Measurements from ENCODE around the gene CHRM2. TPM values are rescaled to one million over a fixed set of nuclear protein-coding genes. Genes with fewer than 3 reads are reported as not detected.

The CHRM2 gene
- total and polyA plus RNA-seq, 4 donors: 0.61 to 0.83 (median 0.70) TPM

DNA sequence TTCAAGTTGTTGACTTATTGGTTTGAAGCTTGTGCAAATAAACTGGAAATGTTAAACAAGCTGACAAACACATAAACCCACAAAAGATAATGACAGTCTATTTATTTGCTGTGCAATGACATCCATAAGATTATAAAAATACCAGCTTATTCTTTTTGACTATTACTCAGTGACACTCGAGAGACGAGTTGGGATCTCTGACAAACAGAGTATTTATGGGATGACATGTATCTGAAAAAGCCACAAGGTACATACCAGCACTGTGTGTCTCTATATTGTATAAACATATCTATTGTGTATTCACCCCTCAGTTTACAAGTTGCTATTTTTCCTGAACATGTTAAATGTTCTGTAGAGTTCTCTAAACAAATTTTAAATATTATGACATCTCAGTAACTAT is 88.9 kb downstream of the CHRM2 start:
- DNase-seq (no peak), ATAC-seq (ENCODE audit: insufficient read depth, low FRiP score) (no peak)
- Histone ChIP-seq H3K27ac (ENCODE audit: low read depth in 1 of 2, low read length in 1 of 2) (no peak overlapping the region), H3K4me1 (ENCODE audit: control insufficient read depth in 5 of 5, insufficient read depth in 5 of 5, low read length in 5 of 5) (peaks cover 0 to 11% (median 0%) of the 10 kb centered on the region in 5 donors), H3K9ac (ENCODE audit: insufficient read depth in 1 of 2, low read length in 2 of 2) (no peak overlapping the region), H3K4me3 (no peak overlapping the region), H3K9me3 (ENCODE audit: control insufficient read depth in 4 of 4, insufficient read depth in 3 of 4, low read length in 3 of 4) (peaks cover 0 to 3% (median 0%) of the 10 kb centered on the region in 4 donors), H3K27me3 (ENCODE audit: control insufficient read depth in 3 of 3, insufficient read depth in 3 of 3, low read length in 2 of 3) (no peaks in the 10 kb centered on the region), H3K36me3 (ENCODE audit: control insufficient read depth in 4 of 4, insufficient read depth in 4 of 4, low read length in 4 of 4) (peaks cover 0 to 3% (median 0%) of the 10 kb centered on the region in 4 donors)
- 61 to 78% methylated on average over 2 of the region's 2 CpGs for WGBS, 2 donors
- TF ChIP-seq, protein P1, sequence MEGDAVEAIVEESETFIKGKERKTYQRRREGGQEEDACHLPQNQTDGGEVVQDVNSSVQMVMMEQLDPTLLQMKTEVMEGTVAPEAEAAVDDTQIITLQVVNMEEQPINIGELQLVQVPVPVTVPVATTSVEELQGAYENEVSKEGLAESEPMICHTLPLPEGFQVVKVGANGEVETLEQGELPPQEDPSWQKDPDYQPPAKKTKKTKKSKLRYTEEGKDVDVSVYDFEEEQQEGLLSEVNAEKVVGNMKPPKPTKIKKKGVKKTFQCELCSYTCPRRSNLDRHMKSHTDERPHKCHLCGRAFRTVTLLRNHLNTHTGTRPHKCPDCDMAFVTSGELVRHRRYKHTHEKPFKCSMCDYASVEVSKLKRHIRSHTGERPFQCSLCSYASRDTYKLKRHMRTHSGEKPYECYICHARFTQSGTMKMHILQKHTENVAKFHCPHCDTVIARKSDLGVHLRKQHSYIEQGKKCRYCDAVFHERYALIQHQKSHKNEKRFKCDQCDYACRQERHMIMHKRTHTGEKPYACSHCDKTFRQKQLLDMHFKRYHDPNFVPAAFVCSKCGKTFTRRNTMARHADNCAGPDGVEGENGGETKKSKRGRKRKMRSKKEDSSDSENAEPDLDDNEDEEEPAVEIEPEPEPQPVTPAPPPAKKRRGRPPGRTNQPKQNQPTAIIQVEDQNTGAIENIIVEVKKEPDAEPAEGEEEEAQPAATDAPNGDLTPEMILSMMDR (IDR thresholded peaks at IDR 0.05; ENCODE audit: control extremely low read depth, extremely low read depth): no peak

DNA sequence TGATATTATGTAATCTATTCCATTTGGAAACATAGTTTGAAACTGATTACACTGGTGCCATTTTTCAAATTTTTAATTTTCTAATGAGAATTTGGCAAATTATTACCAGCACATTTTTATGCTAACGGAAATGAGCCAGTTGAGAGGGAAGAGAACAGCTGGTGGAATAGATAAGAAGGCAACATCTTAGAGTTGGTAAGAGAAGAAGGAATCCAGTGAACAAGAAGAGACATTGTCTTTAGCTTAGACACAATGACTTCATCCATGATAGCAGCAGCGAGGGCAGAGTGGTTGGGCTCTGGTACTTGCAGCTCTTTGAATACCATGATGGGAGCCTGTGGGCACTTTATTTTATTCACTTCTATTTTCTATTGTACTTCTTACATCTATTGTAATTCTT is 89.6 kb downstream of the CHRM2 start:
- DNase-seq: no peak
- peaks cover 0 to 3% (median 0%) of the 10 kb centered on the region in 4 donors for H3K36me3 ChIP-seq (ENCODE audit: control insufficient read depth in 4 of 4, insufficient read depth in 4 of 4, low read length in 4 of 4)
- H3K4me1 ChIP-seq (ENCODE audit: control insufficient read depth in 5 of 5, insufficient read depth in 5 of 5, low read length in 5 of 5): peaks cover 0 to 10% (median 0%) of the 10 kb centered on the region in 5 donors
- H3K9me3 ChIP-seq (ENCODE audit: control insufficient read depth in 4 of 4, insufficient read depth in 3 of 4, low read length in 3 of 4): no peaks in the 10 kb centered on the region
- H3K27me3 ChIP-seq (ENCODE audit: control insufficient read depth in 3 of 3, insufficient read depth in 3 of 3, low read length in 2 of 3): no peaks in the 10 kb centered on the region
- TF ChIP-seq, protein P1 (IDR thresholded peaks at IDR 0.05; ENCODE audit: control extremely low read depth, extremely low read depth): no peak
- H3K9ac ChIP-seq (ENCODE audit: insufficient read depth in 1 of 2, low read length in 2 of 2): no peak overlapping the region
- ATAC-seq (ENCODE audit: insufficient read depth, low FRiP score): no peak
- H3K4me3 ChIP-seq: no peak overlapping the region
- no peak overlapping the region for H3K27ac ChIP-seq (ENCODE audit: low read depth in 1 of 2, low read length in 1 of 2)
- WGBS, 2 donors: 75 to 81% methylated on average over 2 of the region's 2 CpGs

DNA sequence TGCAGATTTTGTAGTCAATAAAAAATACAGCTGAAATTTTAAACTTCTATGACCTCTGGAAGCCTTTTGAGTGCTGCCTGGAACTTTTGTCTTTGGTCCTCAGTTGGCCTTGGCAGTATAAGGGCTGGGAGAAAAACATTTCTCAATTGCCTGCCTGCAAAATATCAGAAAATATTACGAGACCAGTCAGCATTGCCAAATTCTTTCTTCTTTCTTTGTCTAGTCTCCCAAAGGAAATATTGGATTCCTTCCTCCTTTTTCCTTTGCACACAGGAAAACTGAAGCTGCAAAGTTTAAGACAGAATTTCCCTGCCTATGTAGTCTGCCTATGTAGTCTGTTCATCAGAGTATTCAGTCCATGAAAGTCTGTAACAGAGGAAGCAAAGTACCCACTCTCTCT is 95.9 kb downstream of the CHRM2 start:
- Histone ChIP-seq H3K9ac (ENCODE audit: insufficient read depth in 1 of 2, low read length in 2 of 2) (no peak overlapping the region), H3K27ac (ENCODE audit: low read depth in 1 of 2, low read length in 1 of 2) (peak overlapping the region in 1 of 2 donors; percentile 9), H3K9me3 (ENCODE audit: control insufficient read depth in 4 of 4, insufficient read depth in 3 of 4, low read length in 3 of 4) (no peaks in the 10 kb centered on the region), H3K36me3 (ENCODE audit: control insufficient read depth in 4 of 4, insufficient read depth in 4 of 4, low read length in 4 of 4) (peaks cover 0 to 3% (median 0%) of the 10 kb centered on the region in 4 donors), H3K27me3 (ENCODE audit: control insufficient read depth in 3 of 3, insufficient read depth in 3 of 3, low read length in 2 of 3) (no peaks in the 10 kb centered on the region), H3K4me3 (no peak overlapping the region), H3K4me1 (ENCODE audit: control insufficient read depth in 5 of 5, insufficient read depth in 5 of 5, low read length in 5 of 5) (peaks cover 0 to 6% (median 0%) of the 10 kb centered on the region in 5 donors)
- WGBS, 2 donors: 36 to 42% methylated on average over 1 of the region's 1 CpG
- peak in 1 of 3 donors; percentile 11 for DNase-seq
- no peak for ATAC-seq (ENCODE audit: insufficient read depth, low FRiP score)
- TF ChIP-seq, protein P1 (IDR thresholded peaks at IDR 0.05; ENCODE audit: control extremely low read depth, extremely low read depth): no peak

DNA sequence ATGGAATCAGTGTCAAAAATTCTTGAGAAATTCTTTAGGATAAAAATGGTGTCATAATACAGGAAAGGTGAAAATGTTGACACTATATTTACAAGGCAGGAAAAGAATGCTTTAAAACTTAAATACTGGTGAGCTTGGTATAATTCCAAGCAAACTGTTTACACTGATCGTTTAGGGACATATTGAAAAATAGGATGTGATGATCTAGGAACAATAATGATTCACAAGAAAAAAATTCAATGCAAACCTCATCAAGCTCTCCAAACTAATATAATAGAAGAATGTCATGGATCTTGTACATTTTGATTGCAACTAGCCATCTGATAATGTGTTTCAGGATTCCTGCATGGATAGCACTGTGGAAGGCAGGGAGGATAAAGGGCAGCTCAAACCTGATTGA is 98.4 kb downstream of the CHRM2 start:
- Histone ChIP-seq H3K4me3 (no peak overlapping the region), H3K9me3 (ENCODE audit: control insufficient read depth in 4 of 4, insufficient read depth in 3 of 4, low read length in 3 of 4) (no peaks in the 10 kb centered on the region), H3K9ac (ENCODE audit: insufficient read depth in 1 of 2, low read length in 2 of 2) (no peak overlapping the region), H3K27me3 (ENCODE audit: control insufficient read depth in 3 of 3, insufficient read depth in 3 of 3, low read length in 2 of 3) (no peaks in the 10 kb centered on the region), H3K4me1 (ENCODE audit: control insufficient read depth in 5 of 5, insufficient read depth in 5 of 5, low read length in 5 of 5) (peaks cover 0 to 7% (median 0%) of the 10 kb centered on the region in 5 donors), H3K36me3 (ENCODE audit: control insufficient read depth in 4 of 4, insufficient read depth in 4 of 4, low read length in 4 of 4) (no peaks in the 10 kb centered on the region), H3K27ac (ENCODE audit: low read depth in 1 of 2, low read length in 1 of 2) (no peak overlapping the region)
- TF ChIP-seq, protein P1 (IDR thresholded peaks at IDR 0.05; ENCODE audit: control extremely low read depth, extremely low read depth): no peak
- ATAC-seq (ENCODE audit: insufficient read depth, low FRiP score) (no peak), DNase-seq (no peak)
- WGBS, 2 donors: 55 to 71% methylated on average over 1 of the region's 1 CpG
